NCI-H146 (cell line): Measurements from ENCODE around the gene ELK4.
A peak's percentile ranks its signal among the peaks of the same experiment; 100 is the strongest.

Experiments used
- DNase-seq: peaks from one replicate; lab custom pipeline; 2025; lab: John Stamatoyannopoulos, UW

Gene ELK4

GRCh38 chr1:205581321-205581980, 50.4 kb downstream of the ELK4 start:
- DNase-seq, result no peak

GRCh38 chr1:205580923-205581180, 51.0 kb downstream of the ELK4 start:
- no peak for DNase-seq

DNA sequence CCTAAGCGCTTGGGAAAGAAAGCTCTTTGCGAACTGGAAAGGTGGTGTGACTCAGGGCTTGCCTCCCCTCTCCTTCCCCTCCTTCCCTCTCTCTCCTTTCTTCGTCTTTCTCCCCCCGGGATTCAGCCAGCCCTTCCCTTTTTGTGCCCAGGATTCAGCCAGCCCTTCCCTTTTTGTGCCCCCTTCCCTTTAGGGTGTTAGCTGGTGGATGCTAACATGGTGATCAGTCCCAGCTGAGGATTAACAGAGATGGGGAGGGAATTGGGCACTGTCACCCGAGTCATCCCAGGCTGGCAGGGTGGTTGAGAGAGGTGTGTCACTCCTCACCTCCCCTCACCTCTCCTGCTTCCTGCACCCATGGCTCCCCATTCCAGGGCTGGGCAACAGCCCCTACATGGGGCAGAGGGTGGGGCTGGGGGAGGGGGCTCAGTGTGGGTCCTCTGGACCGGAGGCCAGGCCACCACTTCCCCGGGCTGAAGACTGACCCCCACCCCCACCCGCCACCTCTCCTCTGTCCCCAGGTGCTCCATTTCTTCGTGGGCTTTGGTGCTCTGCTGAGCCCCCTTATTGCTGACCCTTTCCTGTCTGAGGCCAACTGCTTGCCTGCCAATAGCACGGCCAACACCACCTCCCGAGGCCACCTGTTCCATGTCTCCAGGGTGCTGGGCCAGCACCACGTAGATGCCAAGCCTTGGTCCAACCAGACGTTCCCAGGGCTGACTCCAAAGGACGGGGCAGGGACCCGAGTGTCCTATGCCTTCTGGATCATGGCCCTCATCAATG, 51.5 kb downstream of the ELK4 start:
- DNase-seq, result no peak

DNA sequence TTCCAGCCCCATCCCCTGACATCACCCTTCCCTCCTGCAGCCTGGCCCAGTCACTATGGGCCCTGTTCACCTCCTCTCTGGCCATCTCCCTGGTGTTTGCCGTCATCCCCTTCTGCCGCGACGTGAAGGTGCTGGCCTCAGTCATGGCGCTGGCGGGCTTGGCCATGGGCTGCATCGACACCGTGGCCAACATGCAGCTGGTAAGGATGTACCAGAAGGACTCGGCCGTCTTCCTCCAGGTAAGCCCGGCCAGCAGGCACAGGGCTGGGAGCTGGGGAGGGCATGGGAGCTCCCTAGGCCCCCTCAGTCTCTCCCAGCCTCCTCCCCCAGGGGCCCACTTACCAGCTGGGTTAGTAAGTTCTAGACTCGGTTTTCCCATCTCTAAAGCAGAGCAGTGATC, 52.1 kb downstream of the ELK4 start:
- DNase-seq, result no peak

DNA sequence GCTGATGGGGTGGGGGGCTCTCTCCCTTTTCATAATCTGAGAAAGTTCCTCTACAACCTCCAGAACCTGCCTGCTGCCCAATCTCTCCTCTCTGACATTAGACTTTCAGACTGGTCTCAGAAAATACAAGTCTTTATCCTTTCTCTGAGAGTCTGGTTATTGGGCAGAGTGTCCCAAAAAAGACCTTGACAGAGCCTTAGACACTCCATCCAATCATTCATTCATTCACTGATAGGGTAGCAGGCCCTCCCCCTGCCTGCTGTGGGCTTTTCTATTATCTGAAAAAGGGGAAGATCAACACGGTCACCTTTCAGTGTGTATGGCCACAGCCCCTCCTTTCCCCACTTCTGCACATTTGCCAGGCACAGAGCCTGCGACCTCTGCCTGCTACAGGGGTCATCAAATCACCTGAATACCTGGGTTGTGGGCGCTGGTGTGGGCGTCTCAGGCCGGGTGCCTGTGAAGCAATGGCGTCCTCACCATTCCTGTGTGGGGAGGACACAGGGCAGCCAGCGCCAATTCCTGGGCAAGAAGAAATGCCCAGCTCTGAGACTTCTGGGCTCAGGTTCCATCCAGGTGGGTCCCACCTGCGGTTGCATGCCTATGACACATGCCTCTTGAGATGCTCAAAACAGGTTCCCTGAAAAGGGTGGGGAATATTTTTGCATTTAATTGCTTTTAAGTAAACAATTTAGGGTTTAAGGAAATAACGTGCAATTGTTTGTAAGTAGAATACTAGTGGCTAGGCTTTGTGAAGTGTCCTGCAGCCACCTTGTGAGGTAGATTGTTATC, 52.8 kb downstream of the ELK4 start:
- DNase-seq, result no peak

DNA sequence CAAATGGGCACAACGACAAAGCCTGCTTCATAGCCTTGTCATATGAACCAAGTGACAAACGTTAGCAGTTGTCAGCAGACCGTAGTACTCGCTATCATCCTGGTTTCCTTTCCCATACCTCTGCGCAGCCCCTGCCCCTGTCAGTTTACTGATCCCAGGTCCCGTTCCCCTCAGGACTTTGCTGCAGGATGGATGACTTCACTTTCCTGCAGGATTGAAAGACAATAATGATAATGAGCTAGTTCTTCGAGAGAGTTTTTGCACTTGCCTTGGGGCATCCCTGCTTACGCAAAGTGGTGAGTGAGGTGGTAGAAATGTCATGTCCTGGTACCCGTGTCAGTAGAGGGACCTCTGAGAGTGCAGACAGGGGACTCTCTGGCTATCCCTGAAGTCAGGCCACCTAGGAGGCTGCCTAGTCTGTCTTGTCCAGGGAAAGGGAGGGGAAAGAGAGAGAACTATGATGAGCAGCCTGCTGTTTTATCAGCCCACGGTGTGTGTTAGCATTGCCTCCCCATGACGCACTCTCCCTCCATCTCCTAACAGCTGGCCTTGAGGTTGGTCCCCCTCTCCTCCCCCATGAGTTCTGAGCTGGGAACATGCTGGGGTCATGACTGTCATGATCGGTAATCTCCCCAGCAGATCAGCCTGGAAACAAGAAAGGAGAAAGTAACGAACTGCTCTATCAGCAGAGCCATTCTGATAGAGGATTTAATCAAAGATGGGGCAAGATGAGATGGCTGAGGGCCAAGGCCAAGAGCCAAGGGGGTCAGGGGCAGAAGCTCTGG, 53.7 kb downstream of the ELK4 start:
- no peak for DNase-seq

- DNase-seq, result no peak
Measured at GRCh38 chr1:205576805-205577761, 54.7 kb downstream of the ELK4 start.

DNA sequence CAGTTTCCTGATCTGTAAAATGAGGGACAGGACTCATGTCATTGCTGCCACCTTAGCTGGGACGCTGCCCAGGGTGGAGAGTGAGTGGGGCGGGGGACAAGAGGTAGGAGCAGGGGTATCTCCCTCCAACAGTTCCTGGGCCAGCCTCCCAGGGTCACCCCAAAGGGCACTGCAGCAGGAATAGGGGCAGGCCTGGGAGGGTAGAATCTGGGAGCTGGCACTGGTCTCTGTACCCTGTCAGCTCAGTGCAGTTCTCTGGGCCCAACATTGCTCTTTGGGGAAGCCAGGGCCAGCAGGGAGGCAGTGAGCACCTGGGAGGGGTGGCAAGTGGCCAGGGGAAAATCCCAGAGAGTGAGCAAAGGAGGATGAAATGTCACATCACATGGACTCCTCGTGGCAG, 55.8 kb downstream of the ELK4 start:
- no peak for DNase-seq

DNA sequence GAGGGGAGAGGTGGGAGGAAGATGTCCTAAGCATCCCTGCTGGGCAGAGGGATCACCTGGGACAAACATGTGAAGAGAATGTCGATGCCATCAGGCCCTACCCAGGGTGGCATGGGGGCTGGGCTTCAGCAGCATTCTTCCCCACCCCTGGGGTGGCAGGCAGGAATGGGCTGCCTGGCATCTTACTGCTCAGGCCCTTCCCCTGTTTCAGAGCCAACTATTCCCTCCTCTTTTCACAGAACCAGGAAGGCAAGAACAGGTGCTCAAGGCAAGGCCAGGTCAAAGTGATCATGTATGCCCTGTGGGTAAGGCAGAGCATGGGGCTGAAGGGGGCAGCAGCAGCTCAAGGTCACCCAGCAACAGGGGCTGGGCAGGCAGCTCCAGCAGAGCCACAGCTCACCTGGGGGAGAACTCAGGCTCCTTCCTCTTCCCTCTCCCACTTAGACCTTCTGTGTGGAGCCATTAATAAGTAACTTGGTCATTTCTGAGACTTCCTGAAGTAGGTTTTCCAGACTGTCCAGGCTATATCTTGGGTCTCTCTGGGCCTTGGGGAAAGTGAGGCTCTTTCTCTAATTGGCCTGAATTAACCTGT, 56.4 kb downstream of the ELK4 start:
- DNase-seq, result no peak

- DNase-seq, result no peak
Measured at GRCh38 chr1:205572421-205572820, 59.4 kb downstream of the ELK4 start.

DNA sequence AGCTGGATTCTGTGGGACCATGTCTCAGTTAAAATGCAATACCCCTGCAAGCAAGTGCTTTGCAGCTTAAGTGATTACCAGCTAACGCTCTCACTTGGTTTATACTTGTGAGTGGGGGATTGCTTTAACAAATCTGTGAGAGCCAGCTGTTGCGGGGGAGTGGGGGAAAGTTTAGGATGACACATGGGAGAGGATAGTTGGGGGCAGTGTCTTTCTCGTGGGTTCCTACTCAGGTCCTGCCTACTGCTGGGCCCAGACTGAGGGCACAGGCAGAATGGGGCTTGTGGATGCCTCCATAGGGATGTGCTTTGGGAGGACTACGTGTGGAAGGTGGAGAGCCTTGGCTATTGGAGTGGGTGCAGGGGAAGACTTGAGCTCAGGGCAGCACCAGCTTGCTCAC, 60.1 kb downstream of the ELK4 start:
- no peak for DNase-seq

DNA sequence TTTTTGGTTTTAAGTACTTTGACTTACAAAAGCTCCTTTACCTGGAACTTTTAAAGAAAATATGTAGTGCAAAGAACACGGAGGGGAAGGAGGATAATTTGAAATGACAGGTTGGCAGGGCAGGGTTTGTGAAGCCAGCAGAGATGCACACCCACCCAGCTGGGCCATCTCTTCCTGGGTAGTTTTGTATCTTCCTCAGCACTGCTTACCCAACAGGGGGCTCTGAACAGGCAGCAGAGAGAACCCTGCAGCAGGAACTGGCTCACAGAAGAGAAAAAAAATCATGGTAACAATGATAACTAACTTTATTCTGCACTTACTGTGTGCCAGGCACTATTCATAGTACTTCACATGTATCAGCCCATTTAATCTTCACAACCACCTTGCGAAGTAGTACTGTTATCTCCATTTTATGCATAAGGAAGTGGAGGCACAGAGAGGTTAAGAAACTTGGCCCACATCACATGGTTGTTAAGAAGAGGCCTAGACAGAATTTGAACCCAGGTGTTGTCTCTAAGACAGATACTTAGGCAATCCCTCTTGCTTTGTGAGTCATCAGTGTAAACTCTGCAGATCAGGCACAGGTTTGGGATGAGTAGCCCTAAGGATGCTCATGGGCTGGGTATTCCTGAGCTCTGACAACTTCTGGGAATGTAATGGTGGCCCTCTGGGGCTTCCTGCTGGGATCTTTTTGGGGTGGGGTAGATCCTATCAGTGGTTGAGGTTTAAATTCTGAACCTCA, 60.8 kb downstream of the ELK4 start:
- no peak for DNase-seq

DNA sequence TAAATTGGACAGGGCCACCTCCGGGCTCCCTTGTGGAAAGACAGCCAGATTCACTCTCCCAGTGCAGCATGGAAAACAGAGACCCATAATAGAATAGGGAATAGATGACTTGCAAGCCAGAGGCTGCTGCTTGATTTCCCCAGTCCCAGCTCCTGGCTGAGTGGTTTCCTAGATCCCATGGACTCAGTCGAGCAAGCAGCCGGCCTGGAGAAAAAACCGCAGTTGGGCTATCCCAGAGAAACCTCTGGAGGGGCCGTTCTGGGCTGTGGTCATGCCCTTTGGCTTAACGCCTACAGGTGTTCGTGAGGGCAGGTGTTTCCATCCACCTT, 61.7 kb downstream of the ELK4 start:
- DNase-seq, result no peak

DNA sequence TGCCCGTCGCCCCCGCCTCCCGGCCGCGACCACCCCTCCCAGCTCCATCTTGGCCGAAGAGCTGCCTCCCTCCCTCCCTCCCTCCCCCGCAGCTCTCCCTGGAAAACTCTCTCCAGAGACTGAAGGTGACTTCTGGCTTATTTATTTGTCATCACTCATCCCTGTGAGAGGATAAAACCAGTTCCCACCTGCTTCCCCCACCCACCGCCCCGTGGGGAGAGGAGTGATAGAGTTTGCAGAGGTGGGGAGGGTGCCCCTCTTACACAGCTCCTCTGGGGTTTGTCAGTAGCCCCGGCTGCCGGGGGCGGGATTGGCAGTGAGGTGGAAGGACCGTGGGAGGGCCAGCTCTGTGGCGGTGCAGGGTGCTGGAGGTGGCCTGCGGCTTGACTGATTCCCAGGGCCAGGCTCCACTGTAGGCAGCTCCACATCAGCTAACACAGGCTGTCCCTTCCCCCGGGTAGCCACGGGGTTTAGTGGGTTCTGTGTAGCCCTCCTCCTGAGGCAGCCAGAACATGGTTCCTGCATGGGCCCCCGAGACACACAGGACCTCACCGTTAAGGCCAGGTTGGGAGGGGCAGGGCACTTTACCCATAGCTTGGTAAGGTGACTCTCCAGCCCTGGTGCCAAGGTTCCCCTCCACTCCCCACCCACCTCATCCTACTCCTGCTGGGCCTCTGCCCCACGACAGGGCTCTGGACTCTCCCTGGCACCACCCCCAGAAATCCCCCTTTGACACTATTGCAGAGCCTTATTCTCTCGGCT, 62.2 kb downstream of the ELK4 start:
- DNase-seq, result peak; percentile 26

DNA sequence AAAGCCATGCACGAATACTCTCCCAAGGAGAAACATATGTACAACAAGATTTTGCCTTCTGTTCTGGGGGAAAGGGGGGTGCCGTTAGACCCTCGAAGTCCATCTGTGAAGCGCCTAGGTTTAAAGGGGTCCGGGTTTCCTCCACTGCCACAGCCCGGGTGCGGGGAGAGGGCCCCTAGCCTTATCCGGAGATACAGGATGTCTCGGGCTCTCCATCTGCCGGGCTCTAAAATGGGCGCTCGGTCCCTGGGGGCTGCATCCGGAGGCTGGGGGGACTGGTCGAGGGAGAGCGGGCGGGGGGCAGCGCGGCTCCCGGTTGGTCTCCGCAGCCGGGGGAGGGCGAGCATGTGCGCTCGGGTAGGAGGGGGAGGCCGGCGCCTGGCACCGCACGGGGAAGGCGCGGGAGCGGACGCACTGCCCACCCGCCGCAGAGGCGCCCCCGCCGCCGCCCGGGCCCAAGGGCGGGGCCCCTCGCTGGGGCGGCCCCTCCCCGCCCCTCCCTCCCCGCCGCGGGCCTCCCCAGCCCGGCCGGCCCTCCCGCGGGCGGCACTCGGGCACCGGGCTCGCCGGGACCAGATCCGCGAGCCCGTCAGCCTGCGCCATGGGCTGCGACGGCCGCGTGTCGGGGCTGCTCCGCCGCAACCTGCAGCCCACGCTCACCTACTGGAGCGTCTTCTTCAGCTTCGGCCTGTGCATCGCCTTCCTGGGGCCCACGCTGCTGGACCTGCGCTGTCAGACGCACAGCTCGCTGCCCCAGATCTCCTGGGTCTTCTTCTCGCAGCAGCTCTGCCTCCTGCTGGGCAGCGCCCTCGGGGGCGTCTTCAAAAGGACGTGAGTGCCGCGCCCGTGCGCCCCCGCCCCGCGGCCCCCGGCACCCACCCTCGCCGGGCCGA, 63.1 kb downstream of the ELK4 start:
- peak; percentile 26 for DNase-seq

DNA sequence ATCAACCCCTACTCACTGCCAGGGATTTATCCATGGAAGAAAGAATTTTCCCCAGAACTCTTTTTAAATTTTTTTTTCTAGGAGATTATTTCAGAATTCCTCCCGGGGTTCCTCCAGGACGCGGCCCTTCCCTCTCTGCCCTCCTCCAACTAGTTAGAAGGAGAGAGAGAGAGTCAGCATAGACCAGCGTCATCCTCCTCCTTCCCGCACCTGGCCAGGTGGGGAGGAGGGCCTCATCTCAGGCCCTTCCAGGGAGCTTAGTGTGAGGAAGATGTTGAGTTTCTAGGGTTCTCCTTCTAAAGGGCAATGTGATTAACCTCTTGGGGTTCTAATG, 63.7 kb downstream of the ELK4 start:
- no peak for DNase-seq

DNA sequence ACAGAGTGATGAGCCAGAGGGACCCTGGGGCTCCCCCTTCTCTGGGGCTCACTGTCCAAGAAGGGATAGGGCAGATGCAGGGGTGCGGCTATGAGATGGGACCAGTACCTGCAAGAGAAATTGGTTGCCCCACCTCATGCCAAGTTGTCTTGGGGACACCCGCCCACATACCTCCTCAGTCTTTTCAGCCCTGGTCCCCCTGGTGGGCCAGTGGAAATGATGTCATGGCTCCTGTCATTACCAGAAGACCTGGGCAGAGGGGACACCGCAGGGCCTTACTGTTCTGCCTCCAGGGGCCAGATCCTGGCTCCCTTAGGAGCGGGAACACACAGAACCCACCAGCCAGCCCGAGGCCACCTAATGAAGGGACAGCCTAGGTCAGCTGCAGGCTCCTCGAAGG, 64.1 kb downstream of the ELK4 start:
- DNase-seq, result no peak

DNA sequence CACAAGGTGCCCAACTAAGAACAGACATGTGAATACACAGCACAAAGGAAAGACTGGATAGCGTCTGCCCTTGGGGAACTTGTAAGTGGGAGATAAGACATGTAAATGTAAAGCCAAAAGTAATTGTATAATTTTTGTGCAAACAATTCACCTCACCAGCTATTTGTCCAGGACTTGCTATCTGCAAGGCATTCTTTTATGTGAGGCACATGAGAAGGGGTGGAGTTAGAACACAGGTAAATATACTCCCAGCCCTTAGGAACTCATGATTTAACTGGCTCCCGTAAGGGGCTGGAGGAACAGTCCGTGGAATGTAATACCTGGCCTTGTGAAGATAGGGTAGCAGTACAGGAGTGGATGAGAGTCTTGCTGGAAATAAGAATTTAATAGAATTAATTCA, 66.0 kb downstream of the ELK4 start:
- DNase-seq, result peak; percentile 88
